NCI-H1436 (cell line): Measurements from ENCODE around the gene ACSF2.
"Not testable (repeated sequence)": the region's sequence is repeated elsewhere in the genome, so short reads cannot be mapped to it uniquely, and the experiment has no call there.

Experiments
- DNase-seq: peaks from one replicate; lab custom pipeline; 2025; lab: John Stamatoyannopoulos, UW

The ACSF2 gene

GRCh38 chr17:50425682-50426471, at the start of gene ACSF2:
Gene ACSF2, plus strand, starts transcription at chr17:50426218. Its CDS starts 44 bp downstream, at chr17:50426262.
- DNase-seq = no peak

- DNase-seq = no peak
These were observed 46.5 kb upstream of the ACSF2 start for GRCh38 chr17:50379351-50380132.

- no peak for DNase-seq
These were observed 45.4 kb upstream of the ACSF2 start for GRCh38 chr17:50380369-50381259.

- DNase-seq = no peak
These were observed 44.7 kb upstream of the ACSF2 start for GRCh38 chr17:50381260-50381815.

- DNase-seq = no peak
These were observed 44.1 kb upstream of the ACSF2 start for GRCh38 chr17:50381920-50382319.

- no peak for DNase-seq
These were observed 43.1 kb upstream of the ACSF2 start for GRCh38 chr17:50382931-50383330.

GRCh38 chr17:50386510-50386909, 39.5 kb upstream of the ACSF2 start:
- DNase-seq = no peak

- no peak for DNase-seq
These were observed 37.3 kb upstream of the ACSF2 start for GRCh38 chr17:50388728-50389127.

- DNase-seq = no peak
These were observed 36.5 kb upstream of the ACSF2 start for GRCh38 chr17:50389534-50389933.

- DNase-seq = no peak
These were observed 33.4 kb upstream of the ACSF2 start for GRCh38 chr17:50392621-50393020.

- DNase-seq = no peak
These were observed 32.3 kb upstream of the ACSF2 start for GRCh38 chr17:50393700-50394099.

GRCh38 chr17:50394711-50395110, 31.3 kb upstream of the ACSF2 start:
- DNase-seq = no peak

- DNase-seq = no peak
These were observed 29.5 kb upstream of the ACSF2 start for GRCh38 chr17:50396261-50397110.

GRCh38 chr17:50397111-50397918, 28.7 kb upstream of the ACSF2 start, which contains the start of gene LRRC59:
Gene LRRC59, minus strand, starts transcription at chr17:50397523. Its CDS starts 206 bp downstream, at chr17:50397317.
- peak; percentile 91 for DNase-seq

GRCh38 chr17:50397919-50398285, 28.1 kb upstream of the ACSF2 start:
- DNase-seq = no peak

GRCh38 chr17:50398672-50399071, 27.3 kb upstream of the ACSF2 start:
- not testable (repeated sequence) for DNase-seq

- DNase-seq = not testable (repeated sequence)
These were observed 26.4 kb upstream of the ACSF2 start for GRCh38 chr17:50399591-50399990.

- DNase-seq = not testable (repeated sequence)
These were observed 20.7 kb upstream of the ACSF2 start for GRCh38 chr17:50405351-50405750.

GRCh38 chr17:50406578-50406977, 19.4 kb upstream of the ACSF2 start:
- no peak for DNase-seq

GRCh38 chr17:50407921-50408320, 18.1 kb upstream of the ACSF2 start:
- DNase-seq = no peak
